Colonic mucosa (tissue), 4 donors: ENCODE data around the gene PPIL4. TPM values are rescaled to one million over a fixed set of nuclear protein-coding genes. Genes with fewer than 3 reads are reported as not detected.

Source experiments
- DNase-seq: peaks from one replicate; pipeline ENCODE4 v3.0.0-alpha.2; 2020
- H3K27ac ChIP-seq: fragments of 200-600 bp; one replicate; pipeline ENCODE4 v1.8.0; 2021
- H3K27me3 ChIP-seq: fragments of 200-600 bp; one replicate; pipeline ENCODE4 v1.8.0; 2021
- H3K36me3 ChIP-seq: fragments of 200-600 bp; one replicate; pipeline ENCODE4 v1.8.0; 2021
- H3K4me1 ChIP-seq: fragments of 200-600 bp; one replicate; pipeline ENCODE4 v1.8.0; 2021; ENCODE audit warnings: mild to moderate bottlenecking
- H3K4me3 ChIP-seq: fragments of 200-600 bp; one replicate; pipeline ENCODE4 v1.8.0; 2021
- H3K9ac ChIP-seq, 2 donors: one replicate each; pipeline ENCODE4 v1.7.0; 2013; ENCODE audit warnings: control low read depth in 2 of 2, low read depth in 2 of 2, low read length in 2 of 2
- H3K9me3 ChIP-seq: fragments of 200-600 bp; one replicate; pipeline ENCODE4 v1.8.0; 2021
- CTCF ChIP-seq: fragments of 200-600 bp; IDR thresholded peaks from one replicate; pipeline ENCODE4 v1.8.0; 2022; ENCODE audit warnings: antibody characterized with exemption, mild to moderate bottlenecking
- intact Hi-C: fragments of 100-400 bp; cut with DNase I; formaldehyde crosslinking; loops from one replicate; pipeline ENCODE4 v1.14.1; 2022
- total RNA-seq, 2 donors: library from RNA; stranded (reverse); fragmentation: NEBNext Ultra II Directional in 1 of 2; extraction: Animal tissue kit (Norgen Biotek cat#: 25700) in 1 of 2; gene quantifications; one replicate each; pipeline ENCODE4 v1.2.1, GENCODE V29; 2021
- donor health status: healthy.
- donor health status: DM: no; HTN: no; CAD: no.
- donor health status: DM: no; HTN: no; CAD: no.

Gene PPIL4
- total RNA-seq, 2 donors from 2014 or later = 16.0 to 26.8 TPM

GRCh38 chr6:149476789-149477455 lies 68.9 kb downstream of the PPIL4 start:
- Histone ChIP-seq H3K27me3 (no peaks in the 10 kb centered on the region), H3K36me3 (no peaks in the 10 kb centered on the region), H3K9ac (no peak overlapping the region), H3K4me1 (peaks cover 18% of the 10 kb centered on the region), H3K27ac (no peak overlapping the region), H3K4me3 (no peak overlapping the region), H3K9me3 (no peaks in the 10 kb centered on the region)
- intact Hi-C loops = no loop called here
- no peak for TF ChIP-seq CTCF
- DNase-seq = no peak

- no peaks in the 10 kb centered on the region for H3K27me3 ChIP-seq
- no peak for TF ChIP-seq CTCF
- intact Hi-C loops = no loop called here
- DNase-seq = no peak
- no peaks in the 10 kb centered on the region for H3K9me3 ChIP-seq
- peak overlapping the region; percentile 17 to 65 for H3K9ac ChIP-seq
- H3K27ac ChIP-seq = peak overlapping the region; percentile 39
- no peaks in the 10 kb centered on the region for H3K36me3 ChIP-seq
- no peak overlapping the region for H3K4me3 ChIP-seq
- peaks cover 18% of the 10 kb centered on the region for H3K4me1 ChIP-seq
Measured at GRCh38 chr6:149474108-149474935, 71.5 kb downstream of the PPIL4 start.

GRCh38 chr6:149473080-149474052 lies 72.5 kb downstream of the PPIL4 start:
- Histone ChIP-seq H3K4me1 (peaks cover 18% of the 10 kb centered on the region), H3K36me3 (no peaks in the 10 kb centered on the region), H3K9me3 (no peaks in the 10 kb centered on the region), H3K27me3 (no peaks in the 10 kb centered on the region), H3K27ac (peak overlapping the region; percentile 39), H3K9ac (peak overlapping the region; percentile 8 to 65), H3K4me3 (no peak overlapping the region)
- TF ChIP-seq CTCF = no peak
- intact Hi-C loops = no loop called here
- DNase-seq = peak; percentile 92

GRCh38 chr6:149472241-149472640 lies 73.6 kb downstream of the PPIL4 start:
- no peak for TF ChIP-seq CTCF
- no peak for DNase-seq
- Histone ChIP-seq H3K36me3 (no peaks in the 10 kb centered on the region), H3K27me3 (no peaks in the 10 kb centered on the region), H3K9ac (no peak overlapping the region), H3K9me3 (no peaks in the 10 kb centered on the region), H3K4me3 (no peak overlapping the region), H3K4me1 (peaks cover 18% of the 10 kb centered on the region), H3K27ac (no peak overlapping the region)
- intact Hi-C loops = no loop called here

- Histone ChIP-seq H3K4me1 (peaks cover 18% of the 10 kb centered on the region), H3K9ac (no peak overlapping the region), H3K27ac (no peak overlapping the region), H3K27me3 (no peaks in the 10 kb centered on the region), H3K4me3 (no peak overlapping the region), H3K9me3 (no peaks in the 10 kb centered on the region), H3K36me3 (no peaks in the 10 kb centered on the region)
- TF ChIP-seq CTCF = no peak
- intact Hi-C loops = no loop called here
- DNase-seq = no peak
Measured at GRCh38 chr6:149471801-149472200, 74.0 kb downstream of the PPIL4 start.
